ENCODE results near the gene HNRNPF.

HNRNPF gene

GRCh38 chr10:43336641-43337318 is 72.2 kb downstream of the HNRNPF start:
- no peak for DNase-seq (ENCODE audit: low read depth)
- TF ChIP-seq CTCF (conservative IDR thresholded peaks at IDR 0.05; ENCODE audit: control insufficient read depth, insufficient read depth, low read depth, low read length) = no peak
- no peak overlapping the region for H3K4me3 ChIP-seq (ENCODE audit: control insufficient read depth, low read depth, low read length)

- DNase-seq (ENCODE audit: low read depth) = no peak
- no peak for TF ChIP-seq CTCF (conservative IDR thresholded peaks at IDR 0.05; ENCODE audit: control insufficient read depth, insufficient read depth, low read depth, low read length)
- H3K4me3 ChIP-seq (ENCODE audit: control insufficient read depth, low read depth, low read length) = no peak overlapping the region
Observed at GRCh38 chr10:43336061-43336460, 72.9 kb downstream of the HNRNPF start.
